HG02623 (cell line): ENCODE measurements around the gene CYFIP1.

ENCODE experiments used
- ATAC-seq: cut with Tn5 transposase; IDR thresholded peaks from one replicate; pipeline ENCODE4 v1.9.1; 2021; ENCODE audit warnings: moderate library complexity; ENCODE audit not compliant: unreplicated experiment

CYFIP1 gene

DNA sequence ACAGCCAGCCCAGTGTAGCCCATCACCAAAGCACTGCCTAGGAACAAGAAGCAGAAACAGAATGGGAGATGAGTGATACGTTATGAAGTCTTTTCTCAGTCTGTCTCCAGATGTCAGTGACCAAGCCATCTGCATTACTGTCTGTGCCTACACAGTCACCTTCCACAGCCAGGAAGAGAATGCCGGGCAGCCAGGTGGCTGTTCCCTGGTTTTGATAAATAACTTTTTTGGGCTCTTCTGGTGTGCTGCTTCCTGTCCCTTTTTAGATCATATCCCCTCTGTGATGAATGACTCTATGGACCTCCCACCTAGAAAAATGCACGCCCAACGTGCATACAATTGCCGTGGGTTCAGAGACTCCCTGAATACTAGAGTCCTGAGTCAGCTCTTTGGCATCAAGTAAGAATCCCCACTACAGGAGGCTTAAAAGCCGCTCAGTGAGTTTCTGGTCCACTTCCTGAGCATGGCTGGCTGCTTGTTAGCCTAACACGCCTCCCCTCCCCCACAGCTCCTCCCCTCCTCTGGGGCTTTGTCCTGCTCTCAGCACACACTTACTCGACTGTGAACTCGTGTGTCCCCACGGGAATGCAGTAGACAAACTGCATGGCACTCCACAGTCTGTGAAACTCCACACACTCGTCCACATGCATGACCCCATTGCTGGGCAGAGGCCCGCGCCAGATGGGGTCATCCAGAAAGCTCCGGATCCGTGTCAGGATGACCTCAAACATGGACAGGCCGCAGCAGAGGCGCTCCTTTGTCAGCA, 107.0 kb downstream of the CYFIP1 start:
- no peak for ATAC-seq

DNA sequence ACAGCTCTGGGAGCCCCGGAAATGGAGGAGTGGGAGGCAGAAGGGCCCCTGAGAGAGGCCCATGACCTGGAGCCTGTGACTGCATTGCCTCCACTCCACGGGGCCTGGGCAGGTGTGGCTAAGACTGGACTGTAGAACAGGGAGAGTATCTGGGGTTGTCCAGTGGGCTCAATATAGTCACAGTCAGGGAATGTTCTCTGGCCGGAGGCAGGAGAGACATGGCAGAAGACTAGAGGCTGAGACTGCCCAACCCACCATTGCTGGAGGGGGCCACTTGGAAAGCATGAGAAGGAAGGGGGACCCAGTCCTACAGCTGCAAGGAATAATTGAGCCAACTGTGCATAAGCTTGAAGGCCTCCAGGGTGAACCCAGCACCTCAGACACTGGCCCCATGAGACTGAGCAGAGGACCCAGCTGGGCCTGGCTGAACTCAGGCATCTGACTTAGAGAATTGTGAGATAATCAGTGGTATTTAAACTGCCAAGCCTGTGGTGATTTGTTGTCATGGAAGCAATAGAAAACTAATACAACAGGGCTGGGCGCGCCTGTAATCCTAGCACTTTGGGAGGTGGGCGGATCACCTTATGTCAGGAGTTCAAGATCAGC, 108.6 kb downstream of the CYFIP1 start:
- no peak for ATAC-seq

DNA sequence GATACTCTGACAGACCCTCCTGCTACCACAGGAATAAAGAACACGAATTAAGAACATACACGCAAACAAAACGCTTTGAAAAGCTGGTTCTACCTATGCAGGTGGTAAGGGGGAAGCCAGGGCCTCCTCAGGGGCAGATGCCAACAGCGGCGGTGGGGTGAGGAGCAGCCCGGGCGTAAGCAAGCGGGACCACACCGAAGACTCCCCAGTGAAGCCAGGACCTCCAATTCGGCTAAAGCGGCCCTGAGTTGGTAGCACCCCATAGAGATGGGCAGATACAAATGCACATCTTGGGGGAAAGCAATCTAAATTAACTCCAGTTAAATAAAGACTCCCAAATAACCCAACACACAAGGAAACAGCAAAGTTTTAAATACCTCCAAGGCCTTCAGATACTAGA, 109.3 kb downstream of the CYFIP1 start:
- ATAC-seq: no peak

DNA sequence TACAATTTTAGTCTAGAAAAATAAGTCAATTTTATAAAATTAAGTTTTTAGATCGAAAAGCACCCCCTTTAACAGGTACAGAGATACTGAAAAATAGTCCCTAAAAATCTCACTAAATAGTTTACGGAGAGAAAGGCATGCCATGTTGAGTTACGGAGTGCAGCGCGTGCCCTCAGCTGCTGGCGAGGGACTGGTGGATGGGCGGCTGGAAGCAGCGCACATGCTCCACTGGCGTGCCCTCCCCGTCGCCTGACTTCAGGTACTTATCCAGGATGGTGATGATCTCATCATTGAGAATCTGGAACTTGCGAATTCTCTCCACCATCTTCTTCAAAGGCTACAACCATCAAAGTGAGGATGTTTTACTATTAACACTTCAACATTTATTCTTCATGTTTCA, 110.3 kb downstream of the CYFIP1 start:
- ATAC-seq: no peak

DNA sequence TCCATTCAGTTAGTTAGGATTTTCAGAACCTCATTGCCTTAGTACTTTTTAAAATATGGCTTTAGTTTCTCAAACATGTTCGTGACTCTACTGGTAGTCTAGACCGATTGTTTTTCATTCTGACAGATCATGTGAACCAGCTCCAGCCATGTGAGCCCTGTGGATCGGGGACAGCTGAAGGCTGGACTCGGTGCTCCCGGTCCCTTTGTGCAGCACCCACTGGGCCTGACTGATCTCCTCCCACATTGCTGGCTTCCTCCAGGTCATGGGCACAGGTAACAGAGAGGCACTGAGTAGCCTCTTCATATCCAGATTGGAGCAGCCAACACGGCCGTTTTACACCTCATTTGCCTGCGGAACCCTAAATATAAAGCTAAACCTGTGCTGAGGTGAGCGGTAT, 111.2 kb downstream of the CYFIP1 start:
- ATAC-seq: no peak

DNA sequence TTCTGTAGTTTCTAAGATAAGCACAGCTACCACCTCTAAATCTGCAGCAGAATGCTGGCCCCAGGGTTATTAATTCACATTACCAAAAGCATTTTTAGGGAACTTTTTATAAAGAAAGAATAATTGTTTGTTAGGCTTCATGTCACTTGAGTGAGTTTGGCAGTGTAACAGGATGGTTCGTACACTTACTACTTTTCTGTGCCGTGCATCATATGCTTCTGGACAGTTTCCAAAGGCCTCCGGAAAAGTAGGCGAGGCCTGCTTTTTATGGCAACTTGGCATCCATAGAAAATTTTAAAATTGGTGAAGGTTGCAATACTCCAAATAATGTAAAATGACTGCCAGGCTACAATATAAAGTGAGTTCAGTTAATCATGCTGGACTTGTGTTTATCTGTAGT, 111.7 kb downstream of the CYFIP1 start:
- ATAC-seq: no peak

DNA sequence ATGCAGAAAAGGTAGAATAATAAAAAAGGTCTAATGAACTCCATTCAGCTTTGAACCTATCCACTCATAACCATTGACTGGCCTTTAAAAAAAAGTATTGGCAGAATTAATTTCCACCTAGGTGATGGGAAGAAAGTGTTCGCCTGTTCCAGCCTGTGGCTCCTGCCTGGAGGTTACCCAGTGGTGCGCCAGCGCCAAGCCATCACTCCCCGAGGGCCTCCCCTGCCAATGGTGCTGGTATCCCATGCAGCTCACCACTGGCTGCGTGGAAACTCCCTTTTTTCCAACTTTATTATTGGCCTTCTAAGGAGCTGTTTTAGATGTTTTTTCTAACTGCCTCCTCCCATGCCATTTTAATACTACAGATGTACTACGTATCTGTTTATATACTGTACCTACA, 112.3 kb downstream of the CYFIP1 start:
- no peak for ATAC-seq

DNA sequence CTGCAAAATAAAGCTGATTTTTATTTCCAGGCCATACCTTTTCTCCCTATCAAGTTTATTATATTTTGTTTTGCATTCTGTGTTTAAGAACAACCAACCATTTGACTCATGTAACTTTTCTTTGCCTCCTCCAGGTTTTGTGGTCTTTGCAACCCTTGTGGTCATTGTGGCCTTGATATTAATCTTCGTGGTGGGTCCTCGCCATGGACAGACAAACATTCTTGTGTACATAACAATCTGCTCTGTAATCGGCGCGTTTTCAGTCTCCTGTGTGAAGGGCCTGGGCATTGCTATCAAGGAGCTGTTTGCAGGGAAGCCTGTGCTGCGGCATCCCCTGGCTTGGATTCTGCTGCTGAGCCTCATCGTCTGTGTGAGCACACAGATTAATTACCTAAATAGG, 114.1 kb downstream of the CYFIP1 start:
- no peak for ATAC-seq

DNA sequence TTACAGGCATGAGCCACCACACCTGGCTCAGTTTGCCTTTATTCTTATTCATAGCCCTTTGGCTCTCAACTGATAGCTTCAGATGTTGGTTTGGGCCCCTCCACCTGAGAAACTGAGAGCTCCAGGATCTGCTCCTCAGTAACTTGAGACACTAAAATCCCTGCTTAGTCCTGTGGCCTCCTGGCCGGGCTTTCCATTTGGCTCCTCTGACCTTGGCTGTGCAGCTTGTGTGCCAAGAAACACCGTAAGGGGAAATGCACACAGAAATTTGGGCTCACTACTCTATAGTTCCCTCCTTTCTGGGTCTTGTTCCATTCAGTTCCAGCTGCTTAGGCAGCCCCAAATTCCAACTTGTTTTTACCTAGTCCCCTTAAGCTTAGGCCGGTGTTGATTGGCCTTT, 116.8 kb downstream of the CYFIP1 start:
- ATAC-seq: no peak

DNA sequence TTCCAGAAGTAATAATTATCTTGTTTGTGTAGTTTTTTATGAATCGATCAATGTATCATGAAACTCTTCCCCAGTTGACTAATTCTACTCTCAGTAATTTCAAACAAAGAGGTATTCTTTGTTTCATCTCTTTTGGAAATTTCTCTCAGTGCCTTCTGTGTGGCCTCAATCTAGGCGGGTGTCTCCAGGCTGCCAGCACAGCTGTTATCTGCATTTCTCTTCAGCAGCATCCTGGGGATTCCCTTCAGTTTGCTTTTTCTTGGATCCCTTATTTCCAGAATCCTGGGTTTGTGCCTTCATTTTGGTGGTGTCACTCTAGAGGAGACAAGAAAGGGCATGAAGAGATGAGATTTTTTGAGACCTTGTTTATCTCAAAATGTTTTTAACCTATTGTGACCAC, 119.0 kb downstream of the CYFIP1 start:
- no peak for ATAC-seq

DNA sequence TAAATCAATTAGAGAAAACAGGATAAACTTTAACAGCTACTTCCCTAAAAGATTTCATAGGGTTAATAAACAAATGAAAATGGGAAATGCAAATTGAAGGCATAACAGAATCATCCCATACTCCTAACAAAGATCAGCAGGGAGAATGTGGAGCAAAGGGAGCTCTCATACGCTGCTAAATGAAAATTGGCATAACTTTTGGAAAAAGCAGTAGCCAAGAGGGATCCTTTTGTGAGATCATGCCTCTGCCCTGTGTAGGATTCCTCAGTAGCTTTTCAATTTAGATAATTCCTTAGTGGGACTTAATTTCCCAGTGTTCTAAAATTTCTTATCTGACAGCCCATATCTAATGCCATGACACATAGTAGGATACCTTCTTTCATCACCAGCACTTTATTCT, 123.5 kb downstream of the CYFIP1 start:
- no peak for ATAC-seq

DNA sequence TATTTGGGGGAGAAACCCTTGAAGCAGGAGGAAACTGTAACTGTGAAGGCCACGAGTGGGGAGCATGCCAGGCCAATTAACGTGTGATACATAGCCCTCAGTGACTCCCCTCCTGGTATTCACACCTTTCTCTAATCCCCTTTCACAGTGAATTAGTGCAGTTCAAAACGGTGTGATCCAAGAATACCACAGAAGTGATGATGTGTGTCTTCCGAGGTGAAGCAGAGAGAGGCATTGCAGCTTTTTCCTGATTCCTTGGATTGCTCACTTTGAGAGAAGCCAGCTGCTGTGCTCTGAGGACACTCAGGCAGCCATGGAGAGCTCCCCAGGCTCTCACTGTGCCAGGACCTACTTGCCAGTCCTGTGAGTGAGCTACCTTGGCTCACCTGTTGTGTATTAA, 124.4 kb downstream of the CYFIP1 start:
- no peak for ATAC-seq

DNA sequence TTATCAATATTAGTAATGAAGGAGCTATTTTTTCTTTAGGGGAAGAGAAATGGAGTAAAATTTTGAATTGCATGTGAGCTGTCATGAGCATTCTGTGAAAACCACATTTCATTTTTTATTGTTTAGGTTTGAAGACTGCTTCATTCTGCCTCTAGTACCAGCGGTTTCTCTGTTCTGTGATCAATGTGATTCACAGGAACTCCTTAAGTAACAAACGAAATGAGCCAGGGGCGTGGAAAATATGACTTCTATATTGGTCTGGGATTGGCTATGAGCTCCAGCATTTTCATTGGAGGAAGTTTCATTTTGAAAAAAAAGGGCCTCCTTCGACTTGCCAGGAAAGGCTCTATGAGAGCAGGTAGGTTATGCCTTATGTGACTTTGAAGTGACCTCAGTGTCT, 128.7 kb downstream of the CYFIP1 start:
- ATAC-seq: no peak

DNA sequence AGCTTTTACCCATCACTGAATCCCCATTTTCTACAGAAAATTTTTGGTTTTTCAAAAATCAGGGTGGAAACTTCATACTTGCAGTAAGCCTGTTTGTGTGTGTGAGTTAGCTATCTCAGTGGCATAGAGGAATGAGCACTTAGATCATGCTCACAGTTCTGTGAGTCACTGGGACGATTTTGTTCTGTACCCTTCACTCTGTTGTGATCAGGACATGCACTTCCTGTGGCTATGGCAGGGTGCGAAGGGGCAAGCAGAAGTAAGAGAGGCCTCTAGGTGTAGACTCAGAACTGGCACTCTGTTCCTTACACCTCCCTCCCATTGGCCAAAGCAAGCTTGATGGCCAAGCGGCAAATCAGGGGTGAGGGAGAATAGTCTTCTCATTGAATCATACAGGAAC, 130.1 kb downstream of the CYFIP1 start:
- no peak for ATAC-seq

DNA sequence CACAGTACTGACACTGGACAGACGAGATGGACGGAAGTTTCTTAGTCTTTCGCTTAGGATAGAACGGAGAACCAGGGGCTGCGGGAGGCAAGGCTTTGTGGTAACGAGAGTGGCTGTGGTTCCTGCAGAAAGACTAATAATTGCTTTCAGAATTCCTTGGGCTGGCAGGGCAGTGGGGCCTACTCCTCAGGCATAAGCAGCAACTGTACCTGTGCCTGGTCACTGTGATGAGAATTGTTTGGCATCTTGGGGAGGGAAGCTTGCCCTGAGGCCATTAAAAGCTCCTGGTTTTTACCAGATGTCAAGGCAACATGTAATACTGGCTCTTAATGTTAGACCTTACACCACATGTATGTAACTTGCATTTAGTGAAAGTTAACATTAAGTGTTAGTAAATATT, 134.1 kb downstream of the CYFIP1 start:
- no peak for ATAC-seq

DNA sequence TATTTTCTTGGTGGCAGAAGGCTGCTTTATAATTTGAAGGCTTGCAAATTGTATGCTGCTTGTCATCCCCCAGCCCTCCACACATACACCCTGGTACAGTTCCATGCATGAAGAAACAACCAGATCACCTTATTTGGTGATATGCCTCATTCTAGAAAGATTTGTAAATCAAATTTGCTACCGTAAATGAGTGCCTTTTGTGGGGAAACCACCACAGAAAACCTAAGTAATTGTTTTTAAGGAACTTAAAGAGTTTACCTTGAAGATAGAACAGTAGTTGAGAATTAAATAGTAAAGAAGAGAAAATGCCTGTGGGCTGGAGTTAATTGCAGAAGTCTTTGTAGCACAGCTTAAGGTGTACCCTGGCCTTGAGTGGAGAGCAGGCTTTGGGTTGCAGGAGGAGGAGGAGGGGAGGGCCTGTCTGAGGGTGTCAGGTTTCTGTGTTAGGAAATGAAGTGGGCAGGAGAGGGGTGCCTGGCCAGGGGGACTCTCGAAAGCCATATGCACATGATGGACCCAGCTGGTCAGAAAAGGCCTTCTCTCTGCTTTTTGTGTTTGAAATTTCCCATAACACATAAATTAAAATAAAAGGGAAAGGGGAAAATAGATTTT, 134.8 kb downstream of the CYFIP1 start:
- no peak for ATAC-seq

DNA sequence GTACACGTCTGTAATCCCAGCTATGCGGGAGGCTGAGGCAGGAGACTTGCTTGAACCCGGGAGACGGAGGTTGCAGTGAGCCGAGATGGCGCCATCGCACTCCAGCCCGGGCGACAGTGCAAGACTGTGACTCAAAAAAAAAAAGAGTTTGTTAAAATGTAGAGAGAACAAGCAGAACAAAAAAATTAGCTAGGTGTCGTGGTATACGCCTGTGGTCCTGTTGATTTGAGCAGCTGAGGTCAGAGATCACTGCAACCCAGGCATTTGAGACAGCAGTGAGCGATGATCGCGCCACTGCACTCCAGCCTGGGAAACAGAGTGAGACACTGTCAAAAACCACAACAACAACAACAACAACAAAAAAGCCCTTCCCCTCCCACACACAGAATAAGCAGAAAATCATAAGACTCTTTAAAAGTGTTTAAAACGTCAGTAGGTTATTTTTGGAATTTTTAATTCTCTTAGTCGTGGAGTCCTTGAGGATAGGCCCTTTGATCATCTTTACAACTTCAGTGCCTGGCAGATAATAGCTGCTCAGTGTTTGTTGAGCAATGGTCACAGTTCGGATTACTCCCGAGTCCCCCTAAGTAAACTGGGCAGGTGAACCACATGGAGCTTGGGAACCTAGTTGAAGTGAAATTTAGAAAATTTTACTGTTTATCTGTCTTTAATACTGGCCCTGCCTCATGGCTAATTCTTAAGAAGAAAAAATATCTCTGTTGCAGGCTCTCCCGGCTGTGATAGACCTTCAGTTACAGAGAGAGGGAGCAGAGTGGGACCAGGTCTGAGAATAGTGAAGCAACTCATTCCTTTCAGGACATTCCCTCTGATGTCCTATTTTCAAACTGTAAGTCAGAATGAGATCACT, 135.5 kb downstream of the CYFIP1 start:
- ATAC-seq: no peak

DNA sequence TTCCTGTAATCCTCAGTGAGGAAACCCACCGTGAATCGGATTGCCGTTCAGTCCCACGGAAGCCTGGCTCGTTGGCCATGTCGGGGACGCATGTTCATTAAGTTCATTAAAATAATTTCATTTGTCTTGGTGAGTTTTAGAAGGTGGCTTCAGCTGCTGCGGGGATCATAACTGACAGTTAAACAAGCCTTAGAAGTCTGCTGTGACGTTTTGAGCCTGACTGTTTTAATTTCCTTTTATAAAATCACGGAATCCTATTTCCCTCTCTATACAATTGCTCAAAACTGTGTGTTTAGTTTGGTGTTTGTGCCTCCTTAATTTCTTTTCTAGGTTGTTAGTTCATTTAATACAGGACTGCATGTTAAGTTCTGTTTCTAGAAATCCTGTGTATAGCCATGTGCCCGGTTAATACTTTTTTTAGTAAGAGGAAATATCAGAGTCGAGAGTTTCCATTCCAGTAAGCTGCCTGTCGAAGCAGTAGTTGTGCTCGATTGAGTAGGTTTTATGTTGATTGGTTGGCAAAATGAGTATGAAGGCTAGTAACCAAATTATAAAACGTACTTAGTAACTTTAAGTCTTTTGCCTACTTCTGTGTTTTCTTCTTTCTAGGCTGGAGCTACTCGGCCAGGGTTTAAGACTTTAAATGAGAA, 141.0 kb downstream of the CYFIP1 start:
- ATAC-seq: no peak

DNA sequence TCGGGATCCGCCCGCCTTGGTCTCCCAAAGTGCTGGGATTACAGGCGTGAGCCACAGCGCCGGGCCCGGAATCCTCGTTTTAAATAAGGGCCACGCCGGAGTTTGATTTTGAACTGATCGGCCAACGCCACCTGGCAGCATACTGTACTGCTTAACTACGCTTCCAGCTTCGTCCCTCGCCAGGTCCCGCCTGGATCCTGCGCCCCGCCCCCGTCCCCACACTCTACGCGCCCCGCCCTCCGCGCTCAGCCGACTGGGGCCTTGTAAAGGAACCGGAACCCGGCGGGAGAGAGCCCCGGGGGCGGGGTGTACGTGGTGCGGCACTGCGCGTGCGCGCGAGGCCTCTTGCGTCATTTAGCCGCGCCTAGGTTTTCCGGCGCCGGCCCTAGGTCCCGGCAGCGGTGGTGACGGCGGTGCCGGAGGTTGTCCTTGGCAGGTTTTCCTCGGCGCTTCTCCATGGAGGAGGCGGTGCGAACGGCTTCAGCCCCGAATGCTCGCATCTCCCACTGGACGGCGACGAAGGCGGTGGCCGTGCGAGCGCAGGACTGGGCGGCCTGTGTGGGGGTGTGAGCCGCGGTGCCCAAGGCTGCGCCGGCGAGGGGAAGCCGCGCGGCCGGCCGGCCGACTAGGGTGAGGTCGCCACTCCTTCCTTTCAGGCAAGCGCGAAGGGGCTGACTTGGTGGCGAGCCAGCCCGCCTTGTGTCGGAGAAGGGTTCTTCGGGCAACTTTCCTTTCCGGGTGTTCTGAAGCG, 141.7 kb downstream of the CYFIP1 start, which contains the start of gene NIPA2:
Gene NIPA2, plus strand, starts transcription at position 375 of the 751 bp plus-strand sequence. CDS start 13,066 bp downstream, outside the sequence.
- peak; percentile 73 for ATAC-seq

DNA sequence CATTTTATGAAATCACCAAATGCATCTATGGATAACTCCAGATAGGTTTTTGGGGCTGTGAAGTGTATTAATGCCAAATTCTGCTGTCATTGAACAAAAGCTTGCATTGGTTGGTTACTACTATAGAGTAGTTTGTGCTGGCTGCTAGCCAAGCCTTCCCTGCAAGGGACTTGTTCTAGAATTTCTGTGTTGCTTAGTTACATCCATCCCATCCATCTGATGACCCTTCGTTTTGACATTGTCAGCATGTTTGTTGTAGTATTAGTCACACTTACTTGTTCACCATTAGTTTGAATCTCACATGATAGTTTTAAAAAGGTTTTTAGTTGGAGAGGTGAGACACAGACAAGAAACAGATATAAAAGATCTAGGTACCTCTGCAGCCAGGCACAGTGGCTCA, 148.7 kb downstream of the CYFIP1 start:
- no peak for ATAC-seq
